NAMALWA (cell line): ENCODE results near the gene OR4N2.
"Not testable (repeated sequence)": the region's sequence is repeated elsewhere in the genome, so short reads cannot be mapped to it uniquely, and the experiment has no call there.

Source experiments
- DNase-seq: peaks from one replicate; pipeline ENCODE4 v3.0.0-alpha.2; 2015; ENCODE audit warnings: low spot score

OR4N2 gene

DNA sequence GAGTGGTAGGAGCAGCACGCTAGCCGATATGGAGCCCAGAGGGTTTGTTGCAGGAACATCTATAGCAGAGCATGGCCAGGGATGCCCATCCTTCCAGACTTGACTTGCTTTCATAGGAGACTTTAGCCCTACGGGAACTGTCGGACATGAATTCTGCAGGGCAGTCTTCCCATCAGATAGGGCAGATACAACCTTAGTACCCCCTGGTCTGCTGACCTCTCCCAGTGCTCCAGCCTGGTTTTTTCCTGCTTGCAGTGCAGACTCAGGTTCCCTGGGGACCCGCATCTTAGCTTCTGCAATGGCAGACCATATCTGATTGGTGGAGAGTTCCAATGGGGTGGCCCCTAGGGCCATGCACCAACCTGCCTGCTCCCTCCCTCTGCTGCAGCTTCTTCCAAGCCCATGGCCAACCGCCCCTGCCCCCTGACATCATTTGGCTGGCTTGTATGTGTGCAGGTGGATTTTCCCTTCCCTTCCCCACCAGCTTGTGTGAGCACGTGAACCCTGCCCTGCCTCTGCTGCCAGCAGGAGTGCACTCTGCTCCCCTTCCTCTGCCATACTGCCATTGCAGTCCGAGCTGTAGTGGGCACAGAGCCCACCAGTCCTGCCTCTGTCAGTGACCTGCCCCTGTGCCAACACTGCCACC is 30.8 kb downstream of the OR4N2 start:
- not testable (repeated sequence) for DNase-seq

DNA sequence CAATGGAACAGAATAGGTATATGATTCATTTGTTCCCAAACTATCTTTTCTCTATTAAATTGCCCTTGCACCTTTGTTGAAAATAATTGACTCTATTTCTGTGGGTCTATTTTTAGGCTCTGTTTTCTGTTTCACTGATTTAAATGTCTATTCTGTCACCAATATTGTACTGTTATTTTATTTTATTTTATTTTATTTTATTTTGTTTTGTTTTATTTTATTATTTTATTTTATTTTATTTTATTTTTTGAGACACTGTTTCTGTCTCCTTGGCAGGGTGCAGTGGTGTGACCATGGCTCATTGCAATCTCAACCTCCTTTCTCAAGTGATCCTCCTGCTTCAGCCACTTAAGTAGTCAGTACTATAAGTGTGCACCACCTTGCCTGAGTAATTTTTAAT is 34.9 kb downstream of the OR4N2 start:
- no peak for DNase-seq

DNA sequence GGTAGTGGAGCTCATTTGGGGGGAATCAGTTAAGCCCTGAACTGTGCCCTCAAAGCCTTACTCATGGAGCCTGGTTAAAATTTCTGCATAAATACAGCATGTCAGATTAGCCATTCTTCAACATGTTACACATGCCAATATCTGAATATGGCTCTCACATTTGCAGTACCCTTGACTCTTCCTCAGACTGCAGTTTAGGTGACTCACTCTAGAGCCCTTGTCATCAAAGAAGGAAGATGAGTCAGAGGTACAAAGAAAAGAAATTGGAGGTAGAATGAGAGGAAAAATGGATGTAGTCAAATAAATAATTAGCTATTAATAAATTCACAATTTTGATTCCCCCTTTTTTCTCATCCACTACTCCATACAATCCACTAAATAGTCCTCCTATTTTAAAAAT is 47.8 kb downstream of the OR4N2 start:
- no peak for DNase-seq

DNA sequence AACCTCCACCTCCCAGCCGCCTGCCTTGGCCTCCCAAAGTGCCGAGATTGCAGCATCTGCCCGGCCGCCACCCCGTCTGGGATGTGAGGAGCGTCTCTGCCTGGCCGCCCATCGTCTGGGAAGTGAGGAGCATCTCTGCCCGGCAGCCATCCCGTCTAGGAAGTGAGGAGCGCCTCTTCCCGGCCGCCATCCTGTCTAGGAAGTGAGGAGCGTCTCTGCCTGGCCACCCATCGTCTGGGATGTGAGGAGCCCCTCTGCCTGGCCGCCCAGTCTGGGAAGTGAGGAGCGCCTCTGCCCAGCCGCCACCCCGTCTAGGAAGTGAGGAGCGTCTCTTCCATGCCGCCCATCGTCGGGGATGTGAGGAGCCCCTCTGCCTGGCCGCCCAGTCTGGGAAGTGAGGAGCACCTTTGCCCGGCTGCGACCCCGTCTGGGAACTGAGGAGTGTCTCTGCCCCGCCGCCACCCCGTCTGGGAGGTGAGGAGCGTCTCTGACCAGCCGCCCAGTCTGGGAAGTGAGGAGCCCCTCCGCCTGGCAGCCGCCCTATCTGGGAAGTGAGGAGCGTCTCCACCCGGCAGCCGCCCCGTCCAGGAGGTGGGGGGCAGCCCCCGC is 62.6 kb downstream of the OR4N2 start:
- DNase-seq, result not testable (repeated sequence)

DNA sequence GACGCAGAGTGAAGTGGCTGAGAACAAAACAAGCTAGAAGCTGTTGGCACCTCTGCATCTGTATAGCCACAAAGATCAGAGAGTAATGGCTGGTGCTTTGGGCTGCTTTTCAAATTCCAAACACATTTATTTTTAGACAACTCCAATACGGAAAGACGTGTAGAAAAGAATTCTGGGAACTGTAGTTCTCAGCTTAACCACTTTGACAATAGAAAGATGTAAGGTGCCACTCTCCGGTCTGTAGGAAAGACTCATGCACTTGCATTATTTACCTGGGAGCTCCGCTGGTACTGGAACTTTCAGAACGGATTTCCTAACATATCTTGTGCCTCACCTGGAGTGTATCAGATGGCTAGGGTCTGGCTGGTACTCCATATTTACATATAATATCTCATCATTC is 69.6 kb downstream of the OR4N2 start:
- DNase-seq, result no peak

DNA sequence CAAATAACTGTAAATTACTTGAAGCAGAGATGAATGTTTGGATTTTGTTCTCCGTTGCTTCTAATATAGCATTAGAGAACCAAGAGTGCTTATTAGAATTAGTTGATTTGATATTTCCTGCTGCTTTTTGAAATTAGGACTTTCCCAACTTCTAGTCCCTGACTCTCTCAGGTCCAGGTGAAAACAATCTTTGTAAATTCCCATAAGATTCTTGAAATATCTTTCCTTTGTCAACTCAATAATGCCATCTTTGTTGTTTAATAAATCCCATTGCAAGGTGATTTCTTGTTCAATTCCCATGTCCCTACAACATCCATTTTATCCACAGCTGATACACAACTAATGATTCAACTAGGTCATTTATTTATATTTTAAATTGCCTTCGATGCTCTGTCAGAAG is 71.3 kb downstream of the OR4N2 start, which contains the start of gene OR4K2:
OR4K2 (plus strand) TSS at position 301 of the 400 bp plus-strand sequence. CDS start 1,126 bp downstream, outside the sequence.
- no peak for DNase-seq

DNA sequence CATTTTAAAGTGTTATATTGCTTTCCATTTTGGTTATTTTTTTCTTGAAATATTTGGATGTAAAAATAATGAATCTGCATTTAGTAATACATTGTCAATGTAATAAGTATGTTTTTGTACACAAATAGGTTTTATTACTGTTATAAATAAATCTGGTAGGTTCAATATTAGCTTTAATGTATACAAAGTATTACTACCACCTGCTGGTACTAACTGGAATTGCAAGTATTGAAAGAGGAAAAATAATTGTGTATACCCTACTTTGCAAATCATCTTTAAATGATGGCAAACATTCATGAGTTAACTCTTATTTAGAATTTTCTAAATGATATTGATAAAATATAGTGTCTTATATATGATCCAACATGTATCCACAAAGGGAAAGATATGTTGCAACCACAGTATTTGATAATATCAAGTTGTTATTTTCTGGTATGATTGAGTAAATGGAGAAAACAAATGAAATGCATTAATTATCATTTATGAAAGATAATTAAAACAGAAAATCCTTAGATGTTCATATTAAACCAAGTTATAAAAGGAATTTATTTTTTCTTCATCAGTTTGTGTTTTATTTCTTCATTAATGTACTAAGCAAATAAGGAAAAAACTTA is 74.6 kb downstream of the OR4N2 start:
- peak; percentile 60 for DNase-seq
